ENCODE results near the gene ZBTB7C.

Gene ZBTB7C

GRCh38 chr18:48274301-48274700, 134.9 kb downstream of the ZBTB7C start:
- no peaks in the 10 kb centered on the region for H3K36me3 ChIP-seq (ENCODE audit: control insufficient read depth, insufficient read depth, low read length)
- H3K27ac ChIP-seq (ENCODE audit: low read depth, low read length) = no peak overlapping the region
- H3K9me3 ChIP-seq (ENCODE audit: control insufficient read depth, insufficient read depth, low read depth, low read length) = no peaks in the 10 kb centered on the region
- no peak overlapping the region for H3K4me3 ChIP-seq (ENCODE audit: low read depth, low read length)
- H3K9ac ChIP-seq (ENCODE audit: low read length) = no peak overlapping the region
- no peaks in the 10 kb centered on the region for H3K27me3 ChIP-seq (ENCODE audit: control insufficient read depth, insufficient read depth, low read length)
- H3K4me1 ChIP-seq (ENCODE audit: control insufficient read depth, insufficient read depth, low read length) = 0 out of 2 replicates have a peak, but pooled peaks cover 4% of the 10 kb centered on the region

DNA sequence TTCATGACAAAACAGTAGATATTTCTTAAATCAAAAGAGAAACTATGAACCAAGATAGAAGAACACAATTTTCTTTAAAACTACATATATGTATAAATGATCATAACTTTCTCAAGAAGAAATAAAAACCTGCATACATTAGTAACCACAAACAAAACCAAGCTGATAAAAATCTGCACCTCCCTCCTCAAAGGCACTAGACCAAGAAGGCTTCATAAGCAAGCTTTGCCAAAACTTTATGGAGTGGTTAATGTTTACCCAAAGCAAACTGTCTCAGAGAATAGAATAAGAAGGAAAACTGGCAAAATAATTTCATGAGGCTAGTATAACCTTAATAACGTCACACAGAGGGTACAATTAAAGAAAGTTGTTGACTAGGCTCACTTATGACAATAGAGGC, 138.3 kb downstream of the ZBTB7C start:
- Histone ChIP-seq H3K36me3 (ENCODE audit: control insufficient read depth, insufficient read depth, low read length) (no peaks in the 10 kb centered on the region), H3K27me3 (ENCODE audit: control insufficient read depth, insufficient read depth, low read length) (no peaks in the 10 kb centered on the region), H3K4me3 (ENCODE audit: low read depth, low read length) (no peak overlapping the region), H3K9me3 (ENCODE audit: control insufficient read depth, insufficient read depth, low read depth, low read length) (no peaks in the 10 kb centered on the region), H3K9ac (ENCODE audit: low read length) (no peak overlapping the region), H3K4me1 (ENCODE audit: control insufficient read depth, insufficient read depth, low read length) (0 out of 2 replicates have a peak, but pooled peaks cover 4% of the 10 kb centered on the region), H3K27ac (ENCODE audit: low read depth, low read length) (no peak overlapping the region)

DNA sequence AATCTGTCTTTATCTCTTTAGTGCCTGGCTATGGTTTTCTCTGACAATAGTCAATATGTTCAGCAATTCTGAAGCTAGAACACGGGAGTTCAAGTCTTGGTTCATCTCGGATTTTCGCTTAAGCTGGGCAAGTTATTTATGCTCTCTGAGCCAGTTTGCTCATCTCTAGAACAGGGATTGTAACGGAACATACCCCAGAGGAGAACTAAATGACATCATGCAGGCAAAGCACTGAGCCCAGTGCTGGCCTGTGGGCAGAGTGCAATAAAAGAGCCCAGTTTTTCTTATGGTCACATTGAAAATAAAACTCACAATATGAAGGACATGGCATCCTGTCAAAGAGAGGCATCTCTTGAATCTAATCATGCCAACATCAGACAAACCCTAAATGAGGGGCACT, 143.9 kb downstream of the ZBTB7C start:
- no peak overlapping the region for H3K9ac ChIP-seq (ENCODE audit: low read length)
- no peaks in the 10 kb centered on the region for H3K4me1 ChIP-seq (ENCODE audit: control insufficient read depth, insufficient read depth, low read length)
- H3K9me3 ChIP-seq (ENCODE audit: control insufficient read depth, insufficient read depth, low read depth, low read length) = no peaks in the 10 kb centered on the region
- no peaks in the 10 kb centered on the region for H3K27me3 ChIP-seq (ENCODE audit: control insufficient read depth, insufficient read depth, low read length)
- H3K36me3 ChIP-seq (ENCODE audit: control insufficient read depth, insufficient read depth, low read length) = no peaks in the 10 kb centered on the region
- no peak overlapping the region for H3K4me3 ChIP-seq (ENCODE audit: low read depth, low read length)
- no peak overlapping the region for H3K27ac ChIP-seq (ENCODE audit: low read depth, low read length)

GRCh38 chr18:48263914-48264902, 145.0 kb downstream of the ZBTB7C start:
- H3K36me3 ChIP-seq (ENCODE audit: control insufficient read depth, insufficient read depth, low read length) = no peaks in the 10 kb centered on the region
- H3K9ac ChIP-seq (ENCODE audit: low read length) = no peak overlapping the region
- H3K4me1 ChIP-seq (ENCODE audit: control insufficient read depth, insufficient read depth, low read length) = no peaks in the 10 kb centered on the region
- no peak overlapping the region for H3K27ac ChIP-seq (ENCODE audit: low read depth, low read length)
- H3K4me3 ChIP-seq (ENCODE audit: low read depth, low read length) = no peak overlapping the region
- no peaks in the 10 kb centered on the region for H3K27me3 ChIP-seq (ENCODE audit: control insufficient read depth, insufficient read depth, low read length)
- no peaks in the 10 kb centered on the region for H3K9me3 ChIP-seq (ENCODE audit: control insufficient read depth, insufficient read depth, low read depth, low read length)

GRCh38 chr18:48263192-48263853, 145.9 kb downstream of the ZBTB7C start:
- H3K4me3 ChIP-seq (ENCODE audit: low read depth, low read length) = no peak overlapping the region
- H3K9me3 ChIP-seq (ENCODE audit: control insufficient read depth, insufficient read depth, low read depth, low read length) = no peaks in the 10 kb centered on the region
- no peak overlapping the region for H3K27ac ChIP-seq (ENCODE audit: low read depth, low read length)
- H3K4me1 ChIP-seq (ENCODE audit: control insufficient read depth, insufficient read depth, low read length) = no peaks in the 10 kb centered on the region
- H3K27me3 ChIP-seq (ENCODE audit: control insufficient read depth, insufficient read depth, low read length) = no peaks in the 10 kb centered on the region
- H3K36me3 ChIP-seq (ENCODE audit: control insufficient read depth, insufficient read depth, low read length) = no peaks in the 10 kb centered on the region
- H3K9ac ChIP-seq (ENCODE audit: low read length) = no peak overlapping the region

- Histone ChIP-seq H3K27ac (ENCODE audit: low read depth, low read length) (no peak overlapping the region), H3K27me3 (ENCODE audit: control insufficient read depth, insufficient read depth, low read length) (no peaks in the 10 kb centered on the region)
Measured at GRCh38 chr18:48260237-48260636, 148.9 kb downstream of the ZBTB7C start.

DNA sequence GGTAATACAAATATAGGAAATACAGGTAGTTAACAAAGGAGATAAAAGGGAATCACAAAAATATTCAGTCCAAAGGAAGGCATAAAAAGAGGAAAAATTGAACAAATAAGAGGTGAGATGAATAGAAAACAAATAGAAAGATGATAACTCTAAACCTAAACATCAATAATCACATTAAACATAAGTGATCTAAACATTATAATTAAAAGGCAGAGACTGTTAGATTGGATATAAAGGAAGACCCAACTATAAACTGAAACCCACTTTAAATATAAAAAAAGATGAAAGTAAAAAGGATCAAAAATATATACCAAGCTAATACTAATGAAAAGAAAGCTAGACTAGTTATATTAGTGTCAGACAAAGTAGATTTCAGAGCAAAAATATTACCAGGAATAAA, 152.3 kb downstream of the ZBTB7C start:
- H3K4me3 ChIP-seq (ENCODE audit: low read depth, low read length) = no peak overlapping the region
- no peaks in the 10 kb centered on the region for H3K36me3 ChIP-seq (ENCODE audit: control insufficient read depth, insufficient read depth, low read length)
- no peaks in the 10 kb centered on the region for H3K4me1 ChIP-seq (ENCODE audit: control insufficient read depth, insufficient read depth, low read length)
- H3K27me3 ChIP-seq (ENCODE audit: control insufficient read depth, insufficient read depth, low read length) = no peaks in the 10 kb centered on the region
- no peak overlapping the region for H3K9ac ChIP-seq (ENCODE audit: low read length)
- H3K9me3 ChIP-seq (ENCODE audit: control insufficient read depth, insufficient read depth, low read depth, low read length) = no peaks in the 10 kb centered on the region
- H3K27ac ChIP-seq (ENCODE audit: low read depth, low read length) = no peak overlapping the region

More at GRCh38 chr18:48260237-48260636, 148.9 kb downstream of the ZBTB7C start:
- Histone ChIP-seq H3K9me3 (ENCODE audit: control insufficient read depth, insufficient read depth, low read depth, low read length) (no peaks in the 10 kb centered on the region), H3K36me3 (ENCODE audit: control insufficient read depth, insufficient read depth, low read length) (no peaks in the 10 kb centered on the region), H3K9ac (ENCODE audit: low read length) (no peak overlapping the region), H3K4me3 (ENCODE audit: low read depth, low read length) (no peak overlapping the region), H3K4me1 (ENCODE audit: control insufficient read depth, insufficient read depth, low read length) (no peaks in the 10 kb centered on the region)

GRCh38 chr18:48254077-48254602, 155.0 kb downstream of the ZBTB7C start:
- H3K27me3 ChIP-seq (ENCODE audit: control insufficient read depth, insufficient read depth, low read length) = no peaks in the 10 kb centered on the region
- H3K9ac ChIP-seq (ENCODE audit: low read length) = no peak overlapping the region
- H3K9me3 ChIP-seq (ENCODE audit: control insufficient read depth, insufficient read depth, low read depth, low read length) = no peaks in the 10 kb centered on the region
- no peaks in the 10 kb centered on the region for H3K36me3 ChIP-seq (ENCODE audit: control insufficient read depth, insufficient read depth, low read length)
- H3K4me1 ChIP-seq (ENCODE audit: control insufficient read depth, insufficient read depth, low read length) = no peaks in the 10 kb centered on the region
- no peak overlapping the region for H3K4me3 ChIP-seq (ENCODE audit: low read depth, low read length)
- no peak overlapping the region for H3K27ac ChIP-seq (ENCODE audit: low read depth, low read length)

DNA sequence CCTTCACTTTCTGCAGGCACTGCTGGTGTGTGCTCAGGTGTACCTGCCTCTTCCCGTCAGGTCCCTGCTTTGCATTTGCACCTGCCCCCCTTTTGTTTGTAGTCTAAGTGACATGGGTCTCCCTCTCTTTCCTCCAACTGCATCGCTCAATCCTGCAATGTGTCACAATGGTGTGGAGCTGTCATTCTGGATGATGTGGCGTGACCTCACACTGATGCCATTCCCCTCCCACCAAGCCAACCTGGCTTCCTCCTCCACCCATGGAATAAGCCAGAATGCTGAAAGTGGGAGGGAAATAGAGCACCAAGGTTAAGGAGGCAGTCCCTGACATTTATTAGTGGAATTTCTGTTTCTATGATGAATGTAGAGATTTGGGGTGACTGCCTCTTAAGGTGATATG, 156.7 kb downstream of the ZBTB7C start:
- Histone ChIP-seq H3K4me1 (ENCODE audit: control insufficient read depth, insufficient read depth, low read length) (no peaks in the 10 kb centered on the region), H3K4me3 (ENCODE audit: low read depth, low read length) (no peak overlapping the region), H3K36me3 (ENCODE audit: control insufficient read depth, insufficient read depth, low read length) (no peaks in the 10 kb centered on the region), H3K9ac (ENCODE audit: low read length) (no peak overlapping the region), H3K9me3 (ENCODE audit: control insufficient read depth, insufficient read depth, low read depth, low read length) (peaks cover 2% of the 10 kb centered on the region; the same call in 1 of the 2 replicates), H3K27me3 (ENCODE audit: control insufficient read depth, insufficient read depth, low read length) (no peaks in the 10 kb centered on the region), H3K27ac (ENCODE audit: low read depth, low read length) (no peak overlapping the region)

GRCh38 chr18:48250918-48251317, 158.3 kb downstream of the ZBTB7C start:
- Histone ChIP-seq H3K4me1 (ENCODE audit: control insufficient read depth, insufficient read depth, low read length) (no peaks in the 10 kb centered on the region), H3K27me3 (ENCODE audit: control insufficient read depth, insufficient read depth, low read length) (no peaks in the 10 kb centered on the region), H3K36me3 (ENCODE audit: control insufficient read depth, insufficient read depth, low read length) (no peaks in the 10 kb centered on the region), H3K9me3 (ENCODE audit: control insufficient read depth, insufficient read depth, low read depth, low read length) (peaks cover 3% of the 10 kb centered on the region; the same call in 1 of the 2 replicates), H3K4me3 (ENCODE audit: low read depth, low read length) (no peak overlapping the region), H3K27ac (ENCODE audit: low read depth, low read length) (no peak overlapping the region), H3K9ac (ENCODE audit: low read length) (no peak overlapping the region)
